DOHH2 (cell line): ENCODE measurements around the gene STX1B.

Source experiments
- H3F3A ChIP-seq: fragments of 200-600 bp; sonication (generic), shearing (Covaris generic); 2 replicates; pipeline ENCODE4 v1.6.0; 2016; ENCODE audit warnings: antibody characterized with exemption, mild to moderate bottlenecking; ENCODE audit not compliant: control insufficient read depth, insufficient read depth
- H3K27ac ChIP-seq: fragments of 200-600 bp; sonication (generic); 2 replicates; pipeline ENCODE4 v1.5.1; 2014; ENCODE audit warnings: low read depth, mild to moderate bottlenecking, low read length, moderate library complexity
- H3K27me3 ChIP-seq: fragments of 200-600 bp; sonication (generic); 2 replicates; pipeline ENCODE4 v1.6.1; 2014; ENCODE audit warnings: mild to moderate bottlenecking, low read length, mixed read lengths; ENCODE audit not compliant: control insufficient read depth
- H3K36me3 ChIP-seq: fragments of 200-600 bp; sonication (generic); 2 replicates; pipeline ENCODE4 v1.6.1; 2014; ENCODE audit warnings: mild to moderate bottlenecking, low read length, moderate library complexity, mixed read lengths; ENCODE audit not compliant: control insufficient read depth
- H3K4me1 ChIP-seq: fragments of 200-600 bp; sonication (generic); 2 replicates; pipeline ENCODE4 v1.6.1; 2014; ENCODE audit warnings: mild to moderate bottlenecking, low read length, mixed read lengths; ENCODE audit not compliant: control insufficient read depth
- H3K4me2 ChIP-seq: fragments of 200-600 bp; sonication (generic); 2 replicates; pipeline ENCODE4 v1.6.0; 2014; ENCODE audit warnings: mild to moderate bottlenecking, low read length, moderate library complexity
- H3K4me3 ChIP-seq: fragments of 200-600 bp; sonication (generic); 2 replicates; pipeline ENCODE4 v1.5.1; 2014; ENCODE audit warnings: mild to moderate bottlenecking, low read length, mixed read lengths
- H3K79me2 ChIP-seq: fragments of 200-600 bp; sonication (generic); 2 replicates; pipeline ENCODE4 v1.6.1; 2014; ENCODE audit warnings: mild to moderate bottlenecking, low read length, mixed read lengths; ENCODE audit not compliant: control insufficient read depth
- H3K9me2 ChIP-seq: fragments of 200-600 bp; sonication (generic); replicated peaks from 2 replicates; pipeline ENCODE4 v1.6.1; 2014; ENCODE audit warnings: mild to moderate bottlenecking, low read length, mixed read lengths; ENCODE audit not compliant: control insufficient read depth
- H3K9me3 ChIP-seq: fragments of 200-600 bp; sonication (generic); 2 replicates; pipeline ENCODE4 v1.6.1; 2014; ENCODE audit warnings: antibody characterized with exemption, low read length, mixed read lengths; ENCODE audit not compliant: control insufficient read depth, insufficient read depth
- H4K20me1 ChIP-seq: fragments of 200-600 bp; sonication (generic); 2 replicates; pipeline ENCODE4 v1.6.0; 2014; ENCODE audit warnings: low read depth, mild to moderate bottlenecking, antibody characterized with exemption, low read length, moderate library complexity; ENCODE audit not compliant: control insufficient read depth, insufficient read depth
- EZH2phosphoT487 ChIP-seq: fragments of 200-600 bp; sonication (generic); IDR thresholded peaks from 2 replicates; pipeline ENCODE4 v1.6.1; 2017; ENCODE audit warnings: borderline replicate concordance, mild to moderate bottlenecking, antibody characterized with exemption, low read length, moderate library complexity, mixed read lengths
- TF ChIP-seq, protein P1 (sequence below): fragments of 200-600 bp; sonication (generic); IDR thresholded peaks from one replicate; pipeline ENCODE4 v1.5.1; 2014; ENCODE audit warnings: antibody characterized with exemption, mild to moderate bottlenecking, low read depth, low read length; ENCODE audit not compliant: poor library complexity, severe bottlenecking

The STX1B gene

GRCh38 chr16:31009120-31009519 lies 1.3 kb downstream of the STX1B start:
- H3F3A ChIP-seq = no peaks in the 10 kb centered on the region
- no peaks in the 10 kb centered on the region for H4K20me1 ChIP-seq
- peaks cover 9% of the 10 kb centered on the region; the same call in 1 of the 2 replicates for H3K27me3 ChIP-seq
- H3K36me3 ChIP-seq = no peaks in the 10 kb centered on the region
- no peaks in the 10 kb centered on the region for H3K79me2 ChIP-seq
- H3K9me3 ChIP-seq = no peaks in the 10 kb centered on the region
- TF ChIP-seq, protein P1, sequence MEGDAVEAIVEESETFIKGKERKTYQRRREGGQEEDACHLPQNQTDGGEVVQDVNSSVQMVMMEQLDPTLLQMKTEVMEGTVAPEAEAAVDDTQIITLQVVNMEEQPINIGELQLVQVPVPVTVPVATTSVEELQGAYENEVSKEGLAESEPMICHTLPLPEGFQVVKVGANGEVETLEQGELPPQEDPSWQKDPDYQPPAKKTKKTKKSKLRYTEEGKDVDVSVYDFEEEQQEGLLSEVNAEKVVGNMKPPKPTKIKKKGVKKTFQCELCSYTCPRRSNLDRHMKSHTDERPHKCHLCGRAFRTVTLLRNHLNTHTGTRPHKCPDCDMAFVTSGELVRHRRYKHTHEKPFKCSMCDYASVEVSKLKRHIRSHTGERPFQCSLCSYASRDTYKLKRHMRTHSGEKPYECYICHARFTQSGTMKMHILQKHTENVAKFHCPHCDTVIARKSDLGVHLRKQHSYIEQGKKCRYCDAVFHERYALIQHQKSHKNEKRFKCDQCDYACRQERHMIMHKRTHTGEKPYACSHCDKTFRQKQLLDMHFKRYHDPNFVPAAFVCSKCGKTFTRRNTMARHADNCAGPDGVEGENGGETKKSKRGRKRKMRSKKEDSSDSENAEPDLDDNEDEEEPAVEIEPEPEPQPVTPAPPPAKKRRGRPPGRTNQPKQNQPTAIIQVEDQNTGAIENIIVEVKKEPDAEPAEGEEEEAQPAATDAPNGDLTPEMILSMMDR = no peak
- TF ChIP-seq EZH2phosphoT487 = no peak
- H3K4me3 ChIP-seq = no peak overlapping the region
- H3K4me2 ChIP-seq = no peak overlapping the region
- H3K4me1 ChIP-seq = 0 out of 2 replicates have a peak, but pooled peaks cover 3% of the 10 kb centered on the region
- no peak overlapping the region for H3K27ac ChIP-seq
- no peaks in the 10 kb centered on the region for H3K9me2 ChIP-seq

DNA sequence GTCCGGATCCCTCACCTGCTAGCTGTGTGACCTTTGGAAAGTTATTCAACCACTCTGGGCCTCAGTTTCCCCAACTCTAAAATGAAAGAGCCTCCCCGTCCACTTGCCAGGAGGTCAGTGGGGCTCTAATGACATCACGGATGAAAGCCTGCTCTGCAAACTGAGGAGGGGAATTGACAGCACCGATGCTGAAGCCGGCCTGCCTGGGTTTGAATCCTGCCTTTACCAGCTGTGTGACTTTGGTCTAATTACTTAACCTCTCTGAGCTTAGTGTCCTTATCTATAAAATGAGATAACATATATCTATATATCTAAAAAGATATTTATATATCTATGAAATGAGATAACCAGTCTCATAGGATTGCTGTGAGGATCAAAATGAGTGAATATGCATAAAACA lies 1.9 kb downstream of the STX1B start:
- Histone ChIP-seq H3K27me3 (peaks cover 9% of the 10 kb centered on the region; the same call in 1 of the 2 replicates), H3K27ac (no peak overlapping the region), H3K4me3 (no peak overlapping the region), H3F3A (no peaks in the 10 kb centered on the region), H3K4me1 (0 out of 2 replicates have a peak, but pooled peaks cover 2% of the 10 kb centered on the region), H4K20me1 (no peaks in the 10 kb centered on the region), H3K36me3 (no peaks in the 10 kb centered on the region), H3K79me2 (no peaks in the 10 kb centered on the region), H3K9me2 (no peaks in the 10 kb centered on the region), H3K4me2 (no peak overlapping the region), H3K9me3 (no peaks in the 10 kb centered on the region)
- TF ChIP-seq EZH2phosphoT487 = no peak
- TF ChIP-seq, protein P1 = no peak

- TF ChIP-seq EZH2phosphoT487 = no peak
- TF ChIP-seq, protein P1 = no peak
- no peaks in the 10 kb centered on the region for H3F3A ChIP-seq
- no peaks in the 10 kb centered on the region for H3K4me1 ChIP-seq
- no peaks in the 10 kb centered on the region for H3K36me3 ChIP-seq
- no peak overlapping the region for H3K4me2 ChIP-seq
- no peak overlapping the region for H3K27ac ChIP-seq
- H3K4me3 ChIP-seq = no peak overlapping the region
- H4K20me1 ChIP-seq = no peaks in the 10 kb centered on the region
- H3K9me3 ChIP-seq = no peaks in the 10 kb centered on the region
- no peaks in the 10 kb centered on the region for H3K9me2 ChIP-seq
- H3K79me2 ChIP-seq = no peaks in the 10 kb centered on the region
- H3K27me3 ChIP-seq = peaks cover 9% of the 10 kb centered on the region; the same call in 1 of the 2 replicates
Observed at GRCh38 chr16:31008149-31008548, 2.3 kb downstream of the STX1B start.

GRCh38 chr16:31007684-31008083 lies 2.8 kb downstream of the STX1B start:
- H3K27ac ChIP-seq = no peak overlapping the region
- H3K4me3 ChIP-seq = no peak overlapping the region
- H3K36me3 ChIP-seq = no peaks in the 10 kb centered on the region
- H3K9me3 ChIP-seq = no peaks in the 10 kb centered on the region
- TF ChIP-seq EZH2phosphoT487 = no peak
- TF ChIP-seq, protein P1 = no peak
- H3F3A ChIP-seq = no peaks in the 10 kb centered on the region
- no peak overlapping the region for H3K4me2 ChIP-seq
- H4K20me1 ChIP-seq = no peaks in the 10 kb centered on the region
- no peaks in the 10 kb centered on the region for H3K79me2 ChIP-seq
- H3K27me3 ChIP-seq = peaks cover 9% of the 10 kb centered on the region; the same call in 1 of the 2 replicates
- no peaks in the 10 kb centered on the region for H3K4me1 ChIP-seq
- no peaks in the 10 kb centered on the region for H3K9me2 ChIP-seq
